CD14-positive monocyte (primary cell): ENCODE measurements around the gene PCAT6. TPM values are rescaled to one million over a fixed set of nuclear protein-coding genes. Genes with fewer than 3 reads are reported as not detected.
"Not testable (repeated sequence)": the region's sequence is repeated elsewhere in the genome, so short reads cannot be mapped to it uniquely, and the experiment has no call there.

Source experiments
- DNase-seq, 3 donors: peaks; one replicate each; pipeline ENCODE4 v3.0.0-alpha.2; 2011 to 2022
- H2AFZ ChIP-seq: 2 replicates; pipeline ENCODE4 v1.6.0; 2012; ENCODE audit warnings: mild to moderate bottlenecking, low read depth, low read length, inconsistent platforms; ENCODE audit not compliant: insufficient read depth, poor library complexity, severe bottlenecking
- H3K27ac ChIP-seq, 2 donors: 1 replicate in 1 of 2; 2 replicates in 1 of 2; pipeline ENCODE4 v1.5.1; 2012 to 2013; ENCODE audit warnings: low read length in 2 of 2, control low read depth in 1 of 2, inconsistent platforms in 1 of 2, low read depth in 1 of 2, mild to moderate bottlenecking in 1 of 2
- H3K27me3 ChIP-seq, 2 donors: one replicate each; pipeline versions ENCODE4 v1.6.0 to v1.6.1; 2011 to 2013; ENCODE audit warnings: low read length in 2 of 2; ENCODE audit not compliant: control insufficient read depth in 2 of 2, insufficient read depth in 2 of 2
- H3K36me3 ChIP-seq, 2 donors: replicated peaks in 1 of 2; 1 replicate in 1 of 2; 2 replicates in 1 of 2; pipeline versions ENCODE4 v1.5.1 to v1.6.1; 2012 to 2013; ENCODE audit warnings: low read length in 2 of 2, control low read depth in 1 of 2, inconsistent platforms in 1 of 2, mild to moderate bottlenecking in 1 of 2; ENCODE audit not compliant: insufficient read depth in 2 of 2, control insufficient read depth in 1 of 2
- H3K4me1 ChIP-seq, 2 donors: 1 replicate in 1 of 2; 2 replicates in 1 of 2; pipeline versions ENCODE4 v1.5.1 to v1.6.1; 2012 to 2013; ENCODE audit warnings: low read length in 2 of 2, control low read depth in 1 of 2, inconsistent platforms in 1 of 2, mild to moderate bottlenecking in 1 of 2, moderate library complexity in 1 of 2; ENCODE audit not compliant: insufficient read depth in 2 of 2, control insufficient read depth in 1 of 2
- H3K4me2 ChIP-seq: replicated peaks from 2 replicates; pipeline ENCODE3; 2012; ENCODE audit warnings: low read length, moderate library complexity, mild to moderate bottlenecking; ENCODE audit not compliant: poor library complexity, severe bottlenecking; ENCODE audit errors: extremely low read depth
- H3K4me3 ChIP-seq, 3 experiments: fragments of 200-600 bp in 1 of 3; sonication (generic) in 1 of 3; replicated peaks in 1 of 3; 1 replicate in 2 of 3; 2 replicates in 1 of 3; pipeline ENCODE4 v1.5.1; 2011 to 2013; ENCODE audit warnings: low read length in 3 of 3, mild to moderate bottlenecking in 3 of 3, control low read depth in 2 of 3, low read depth in 2 of 3, inconsistent platforms in 1 of 3, moderate library complexity in 1 of 3
- H3K79me2 ChIP-seq: 2 replicates; pipeline ENCODE4 v1.6.0; 2012; ENCODE audit warnings: mild to moderate bottlenecking, control low read depth, inconsistent platforms, low read length, moderate library complexity; ENCODE audit not compliant: insufficient read depth
- H3K9ac ChIP-seq: 2 replicates; pipeline ENCODE4 v1.6.0; 2017; ENCODE audit warnings: low read length, mild to moderate bottlenecking; ENCODE audit not compliant: insufficient read depth, poor library complexity, severe bottlenecking
- H3K9me3 ChIP-seq, 2 donors: replicated peaks in 1 of 2; 1 replicate in 1 of 2; 2 replicates in 1 of 2; pipeline versions ENCODE4 v1.5.1 to v1.6.1; 2012 to 2013; ENCODE audit warnings: low read length in 2 of 2, control low read depth in 1 of 2; ENCODE audit not compliant: control insufficient read depth in 1 of 2, insufficient read depth in 1 of 2
- H4K20me1 ChIP-seq: 2 replicates; pipeline ENCODE4 v1.6.0; 2012; ENCODE audit warnings: mild to moderate bottlenecking, low read length, control low read depth, moderate library complexity; ENCODE audit not compliant: insufficient read depth
- H3K27ac Mint-ChIP-seq, 7 donors: one replicate each; pipeline ENCODE4 v1.8.0; 2020; ENCODE audit warnings: mild to moderate bottlenecking in 7 of 7, mixed read lengths in 7 of 7, moderate library complexity in 6 of 7, inconsistent platforms in 2 of 7
- H3K27me3 Mint-ChIP-seq, 3 donors: one replicate each; pipeline ENCODE4 v1.8.0; 2021 to 2022; ENCODE audit warnings: low read depth in 3 of 3, mild to moderate bottlenecking in 3 of 3, mixed read lengths in 3 of 3, moderate library complexity in 3 of 3, inconsistent platforms in 1 of 3
- H3K36me3 Mint-ChIP-seq, 2 donors: one replicate each; pipeline ENCODE4 v1.8.0; 2020; ENCODE audit warnings: mixed read lengths in 2 of 2, inconsistent platforms in 1 of 2, mild to moderate bottlenecking in 1 of 2
- H3K4me1 Mint-ChIP-seq: one replicate; pipeline ENCODE4 v1.8.0; 2020; ENCODE audit warnings: mild to moderate bottlenecking, mixed read lengths
- H3K4me3 Mint-ChIP-seq, 2 donors: one replicate each; pipeline ENCODE4 v1.8.0; 2020; ENCODE audit warnings: mild to moderate bottlenecking in 2 of 2, mixed read lengths in 2 of 2, moderate library complexity in 1 of 2
- H3K9me3 Mint-ChIP-seq, 7 donors: one replicate each; pipeline ENCODE4 v1.8.0; 2020 to 2022; ENCODE audit warnings: mixed read lengths in 7 of 7, mild to moderate bottlenecking in 6 of 7, moderate library complexity in 6 of 7, inconsistent platforms in 2 of 7
- CTCF ChIP-seq: fragments of 200-600 bp; IDR thresholded peaks from one replicate; pipeline ENCODE4 v1.8.0; 2022; ENCODE audit warnings: antibody characterized with exemption, mild to moderate bottlenecking
- WGBS: methylation state at CpG from one replicate; pipeline ENCODE4 v1.1.5; 2013; ENCODE audit warnings: missing lambda C conversion rate; ENCODE audit not compliant: insufficient coverage; 5-methylcytosine and 5-hydroxymethylcytosine counted together
- intact Hi-C, 2 donors: fragments of 100-400 bp; cut with micrococcal nuclease; formaldehyde crosslinking; loops; one replicate each; pipeline versions ENCODE4 v1.15.0 to v1.15.1; 2023
- polyA plus RNA-seq, 3 donors: library from polyadenylated mRNA; depleted of rRNA in 1 of 3; unstranded in 2 of 3; stranded (reverse) in 1 of 3; fragments of 300-500 nt in 2 of 3; fragments of >200 nt in 1 of 3; fragmentation: Illumina TruSeq in 2 of 3; gene quantifications; 1 replicate in 2 of 3; 2 replicates in 1 of 3; pipeline ENCODE4 v1.2.3, GENCODE V29; 2012 to 2021

PCAT6 gene
- polyA plus RNA-seq, 3 donors: 1.0 TPM; not detected in 2

- Histone ChIP-seq H3K9ac (no peak overlapping the region), H3K36me3 (no peaks in the 10 kb centered on the region), H3K79me2 (peaks cover 72% of the 10 kb centered on the region), H3K27me3 (no peaks in the 10 kb centered on the region), H3K4me3 (no peak overlapping the region), H3K4me1 (no peaks in the 10 kb centered on the region), H4K20me1 (peaks cover 91% of the 10 kb centered on the region), H3K9me3 (no peaks in the 10 kb centered on the region), H3K4me2 (no peak overlapping the region), H2AFZ (no peak overlapping the region), H3K27ac (no peak overlapping the region)
- peaks cover 10% of the 10 kb centered on the region for H3K4me1 Mint-ChIP-seq
- DNase-seq: no peak
- peaks cover 0 to 2% (median 0%) of the 10 kb centered on the region in 3 donors for H3K27me3 Mint-ChIP-seq
- no peak overlapping the region for H3K27ac Mint-ChIP-seq
- TF ChIP-seq CTCF: no peak
- H3K4me3 Mint-ChIP-seq: no peak overlapping the region
- peaks cover 0 to 2% of the 10 kb centered on the region in 2 donors for H3K36me3 Mint-ChIP-seq
- H3K9me3 Mint-ChIP-seq: peaks cover 0 to 2% (median 0%) of the 10 kb centered on the region in 7 donors
- intact Hi-C loops: no loop called here
These were observed 16.6 kb upstream of the PCAT6 start for GRCh38 chr1:202794051-202794740.

GRCh38 chr1:202794931-202795330 is 15.8 kb upstream of the PCAT6 start:
- H3K9me3 Mint-ChIP-seq, H3K27ac Mint-ChIP-seq, H3K4me3 Mint-ChIP-seq, H3K27ac ChIP-seq, H2AFZ ChIP-seq, H3K4me1 ChIP-seq, DNase-seq, intact Hi-C loops, H3K27me3 ChIP-seq, H3K27me3 Mint-ChIP-seq, H3K36me3 Mint-ChIP-seq, H3K9ac ChIP-seq, H3K4me3 ChIP-seq, H3K36me3 ChIP-seq, H3K9me3 ChIP-seq, H3K4me2 ChIP-seq: not testable (repeated sequence)
- Histone ChIP-seq H4K20me1 (peaks cover 85% of the 10 kb centered on the region), H3K79me2 (peaks cover 71% of the 10 kb centered on the region)
- peaks cover 10% of the 10 kb centered on the region for H3K4me1 Mint-ChIP-seq
- 100% methylated on average over 3 of the region's 6 CpGs for WGBS
